HepG2 (cell line): ENCODE measurements around the gene CDKL2. TPM values are rescaled to one million over a fixed set of nuclear protein-coding genes. Genes with fewer than 3 reads are reported as not detected.
A peak's percentile ranks its signal among the peaks of the same experiment; 100 is the strongest.

Source experiments
- ATF7 ChIP-seq, 2 experiments: fragments of 450-650 bp in 1 of 2; sonication (generic) in 1 of 2; formaldehyde crosslinking in 1 of 2; IDR thresholded peaks; 2 replicates each; pipeline versions ENCODE4 v1.4.0 to v1.6.1; 2016 to 2020; ENCODE audit warnings: antibody characterized with exemption in 1 of 2, mild to moderate bottlenecking in 1 of 2, missing genetic modification reagents in 1 of 2
- HOXA7 ChIP-seq: sonication (generic); formaldehyde crosslinking; IDR thresholded peaks from 2 replicates; pipeline ENCODE4 v1.8.1; 2022; ENCODE audit warnings: mild to moderate bottlenecking, missing genetic modification reagents, moderate library complexity
- PAF1 ChIP-seq: IDR thresholded peaks from 2 replicates; pipeline ENCODE4 v1.6.1; 2016; ENCODE audit warnings: missing genetic modification reagents, missing compliant biosample characterization
- SNAPC2 ChIP-seq: sonication (generic); formaldehyde crosslinking; IDR thresholded peaks from 2 replicates; pipeline ENCODE4 v1.8.1; 2022; ENCODE audit warnings: mild to moderate bottlenecking, missing genetic modification reagents
- TEAD3 ChIP-seq: optimal IDR thresholded peaks from 2 replicates; pipeline ENCODE3; 2016; ENCODE audit warnings: borderline replicate concordance
- TOPORS ChIP-seq: sonication (generic); formaldehyde crosslinking; IDR thresholded peaks from 2 replicates; pipeline ENCODE4 v1.8.0; 2023; ENCODE audit warnings: mild to moderate bottlenecking, missing genetic modification reagents
- ZNF773 ChIP-seq: sonication (generic); formaldehyde crosslinking; IDR thresholded peaks from 2 replicates; pipeline ENCODE4 v1.4.0; 2020; ENCODE audit warnings: missing genetic modification reagents, borderline replicate concordance
- polyA plus RNA-seq, 8 experiments: library from polyadenylated mRNA; depleted of rRNA in 3 of 8; stranded (reverse) in 7 of 8; unstranded in 1 of 8; fragments of >200 nt; fragmentation: Illumina TruSeq in 4 of 8; extraction: Trizol in 4 of 8; gene quantifications; 2 replicates each; pipeline versions ENCODE4 v1.2.1 to v1.2.3, GENCODE V29; 2011 to 2016; ENCODE audit warnings: low read depth in 4 of 8, missing spikeins in 1 of 8, mixed read lengths in 1 of 8; ENCODE audit not compliant: insufficient read depth in 1 of 8
- total RNA-seq, 5 experiments: library from RNA; depleted of rRNA; stranded (reverse); fragments of >200 nt; fragmentation: Illumina TruSeq; extraction: Trizol; gene quantifications; 2 replicates each; pipeline ENCODE4 v1.2.3, GENCODE V29; 2016; ENCODE audit warnings: low read depth in 1 of 5
- TF ChIP-seq, protein P1 (sequence below): IDR thresholded peaks from 2 replicates; pipeline ENCODE4 v1.6.1; 2016; ENCODE audit warnings: missing compliant biosample characterization, missing genetic modification reagents, borderline replicate concordance
- TF ChIP-seq, protein P2 (sequence below): IDR thresholded peaks from 2 replicates; pipeline ENCODE4 v1.6.1; 2012; ENCODE audit warnings: inconsistent platforms
- TF ChIP-seq, protein P3 (sequence below): sonication (generic); formaldehyde crosslinking; IDR thresholded peaks from 2 replicates; pipeline ENCODE4 v1.8.1; 2022; ENCODE audit warnings: low read depth, mild to moderate bottlenecking, missing genetic modification reagents
- TF ChIP-seq, protein P4 (sequence below): sonication (generic); formaldehyde crosslinking; IDR thresholded peaks from 2 replicates; pipeline ENCODE4 v1.8.1; 2022; ENCODE audit warnings: mild to moderate bottlenecking, missing genetic modification reagents
- TF ChIP-seq, protein P5 (sequence below): sonication (generic); formaldehyde crosslinking; IDR thresholded peaks from 2 replicates; pipeline ENCODE4 v1.5.0; 2020; ENCODE audit warnings: mild to moderate bottlenecking, missing genetic modification reagents
- TF ChIP-seq, protein P6 (sequence below): sonication (generic); formaldehyde crosslinking; IDR thresholded peaks from 2 replicates; pipeline ENCODE4 v1.8.0; 2022; ENCODE audit warnings: mild to moderate bottlenecking, missing genetic modification reagents, borderline replicate concordance
- TF ChIP-seq, protein P7 (sequence below): sonication (generic); formaldehyde crosslinking; IDR thresholded peaks from 2 replicates; pipeline ENCODE4 v1.5.0; 2020; ENCODE audit warnings: mild to moderate bottlenecking, missing genetic modification reagents, borderline replicate concordance

The CDKL2 gene
- total and polyA plus RNA-seq, 2 of the 13 experiments (the other 11 are each of a cell fraction or from before 2014, with no cell fraction given): not detected

DNA sequence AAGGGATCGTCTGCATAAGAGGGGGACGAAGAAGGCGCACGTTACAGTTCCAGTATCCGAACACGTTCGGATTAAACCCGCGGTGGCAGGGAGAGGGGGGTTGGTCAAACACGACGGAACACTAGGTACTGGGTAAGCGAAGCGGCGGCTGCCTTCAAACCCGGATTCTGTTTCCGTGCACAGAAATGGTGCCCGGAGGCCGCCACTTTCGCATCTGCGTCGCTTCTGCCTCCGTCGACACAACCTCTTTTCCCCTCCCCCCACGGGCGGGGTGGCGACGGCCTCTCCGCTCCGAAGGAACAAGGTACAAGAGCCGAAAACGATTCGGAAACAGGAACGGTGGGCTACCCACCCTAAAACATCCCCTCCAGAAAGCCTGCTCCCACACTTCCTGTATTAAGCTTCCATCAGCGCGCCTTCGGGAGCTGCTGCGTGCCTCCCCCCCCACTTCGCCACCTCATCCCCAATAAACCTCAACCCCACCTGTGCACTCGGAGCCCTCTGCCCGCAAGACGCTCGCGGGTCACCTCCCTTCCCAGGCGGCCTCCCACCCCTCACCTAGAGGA lies 42.2 kb upstream of the CDKL2 start (continued):
- TF ChIP-seq, protein P1, sequence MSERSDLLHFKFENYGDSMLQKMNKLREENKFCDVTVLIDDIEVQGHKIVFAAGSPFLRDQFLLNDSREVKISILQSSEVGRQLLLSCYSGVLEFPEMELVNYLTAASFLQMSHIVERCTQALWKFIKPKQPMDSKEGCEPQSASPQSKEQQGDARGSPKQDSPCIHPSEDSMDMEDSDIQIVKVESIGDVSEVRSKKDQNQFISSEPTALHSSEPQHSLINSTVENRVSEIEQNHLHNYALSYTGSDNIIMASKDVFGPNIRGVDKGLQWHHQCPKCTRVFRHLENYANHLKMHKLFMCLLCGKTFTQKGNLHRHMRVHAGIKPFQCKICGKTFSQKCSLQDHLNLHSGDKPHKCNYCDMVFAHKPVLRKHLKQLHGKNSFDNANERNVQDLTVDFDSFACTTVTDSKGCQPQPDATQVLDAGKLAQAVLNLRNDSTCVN (CRISPR knock-in tag): 0 out of 2 replicates have a peak, but pooled peaks have one; percentile 4
- TF ChIP-seq TEAD3 (CRISPR knock-in tag) (no peak), HOXA7 (CRISPR knock-in tag) (peak; percentile 80; the same call in 1 of the 2 replicates), SNAPC2 (no peak), ATF7 (IDR thresholded peaks at IDR 0.05) (no peak), ATF7 (CRISPR knock-in tag; IDR thresholded peaks at IDR 0.05) (no peak), ZNF773 (CRISPR knock-in tag) (no peak), TOPORS (0 out of 2 replicates have a peak, but pooled peaks have one; percentile 43), PAF1 (no peak)
- TF ChIP-seq, protein P2, sequence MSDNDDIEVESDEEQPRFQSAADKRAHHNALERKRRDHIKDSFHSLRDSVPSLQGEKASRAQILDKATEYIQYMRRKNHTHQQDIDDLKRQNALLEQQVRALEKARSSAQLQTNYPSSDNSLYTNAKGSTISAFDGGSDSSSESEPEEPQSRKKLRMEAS: no peak
- TF ChIP-seq, protein P3, sequence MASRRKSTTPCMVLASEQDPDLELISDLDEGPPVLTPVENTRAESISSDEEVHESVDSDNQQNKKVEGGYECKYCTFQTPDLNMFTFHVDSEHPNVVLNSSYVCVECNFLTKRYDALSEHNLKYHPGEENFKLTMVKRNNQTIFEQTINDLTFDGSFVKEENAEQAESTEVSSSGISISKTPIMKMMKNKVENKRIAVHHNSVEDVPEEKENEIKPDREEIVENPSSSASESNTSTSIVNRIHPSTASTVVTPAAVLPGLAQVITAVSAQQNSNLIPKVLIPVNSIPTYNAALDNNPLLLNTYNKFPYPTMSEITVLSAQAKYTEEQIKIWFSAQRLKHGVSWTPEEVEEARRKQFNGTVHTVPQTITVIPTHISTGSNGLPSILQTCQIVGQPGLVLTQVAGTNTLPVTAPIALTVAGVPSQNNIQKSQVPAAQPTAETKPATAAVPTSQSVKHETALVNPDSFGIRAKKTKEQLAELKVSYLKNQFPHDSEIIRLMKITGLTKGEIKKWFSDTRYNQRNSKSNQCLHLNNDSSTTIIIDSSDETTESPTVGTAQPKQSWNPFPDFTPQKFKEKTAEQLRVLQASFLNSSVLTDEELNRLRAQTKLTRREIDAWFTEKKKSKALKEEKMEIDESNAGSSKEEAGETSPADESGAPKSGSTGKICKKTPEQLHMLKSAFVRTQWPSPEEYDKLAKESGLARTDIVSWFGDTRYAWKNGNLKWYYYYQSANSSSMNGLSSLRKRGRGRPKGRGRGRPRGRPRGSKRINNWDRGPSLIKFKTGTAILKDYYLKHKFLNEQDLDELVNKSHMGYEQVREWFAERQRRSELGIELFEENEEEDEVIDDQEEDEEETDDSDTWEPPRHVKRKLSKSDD (CRISPR knock-in tag): 0 out of 2 replicates have a peak, but pooled peaks have one; percentile 12
- TF ChIP-seq, protein P4, sequence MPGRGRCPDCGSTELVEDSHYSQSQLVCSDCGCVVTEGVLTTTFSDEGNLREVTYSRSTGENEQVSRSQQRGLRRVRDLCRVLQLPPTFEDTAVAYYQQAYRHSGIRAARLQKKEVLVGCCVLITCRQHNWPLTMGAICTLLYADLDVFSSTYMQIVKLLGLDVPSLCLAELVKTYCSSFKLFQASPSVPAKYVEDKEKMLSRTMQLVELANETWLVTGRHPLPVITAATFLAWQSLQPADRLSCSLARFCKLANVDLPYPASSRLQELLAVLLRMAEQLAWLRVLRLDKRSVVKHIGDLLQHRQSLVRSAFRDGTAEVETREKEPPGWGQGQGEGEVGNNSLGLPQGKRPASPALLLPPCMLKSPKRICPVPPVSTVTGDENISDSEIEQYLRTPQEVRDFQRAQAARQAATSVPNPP (CRISPR knock-in tag): no peak
- TF ChIP-seq, protein P5, sequence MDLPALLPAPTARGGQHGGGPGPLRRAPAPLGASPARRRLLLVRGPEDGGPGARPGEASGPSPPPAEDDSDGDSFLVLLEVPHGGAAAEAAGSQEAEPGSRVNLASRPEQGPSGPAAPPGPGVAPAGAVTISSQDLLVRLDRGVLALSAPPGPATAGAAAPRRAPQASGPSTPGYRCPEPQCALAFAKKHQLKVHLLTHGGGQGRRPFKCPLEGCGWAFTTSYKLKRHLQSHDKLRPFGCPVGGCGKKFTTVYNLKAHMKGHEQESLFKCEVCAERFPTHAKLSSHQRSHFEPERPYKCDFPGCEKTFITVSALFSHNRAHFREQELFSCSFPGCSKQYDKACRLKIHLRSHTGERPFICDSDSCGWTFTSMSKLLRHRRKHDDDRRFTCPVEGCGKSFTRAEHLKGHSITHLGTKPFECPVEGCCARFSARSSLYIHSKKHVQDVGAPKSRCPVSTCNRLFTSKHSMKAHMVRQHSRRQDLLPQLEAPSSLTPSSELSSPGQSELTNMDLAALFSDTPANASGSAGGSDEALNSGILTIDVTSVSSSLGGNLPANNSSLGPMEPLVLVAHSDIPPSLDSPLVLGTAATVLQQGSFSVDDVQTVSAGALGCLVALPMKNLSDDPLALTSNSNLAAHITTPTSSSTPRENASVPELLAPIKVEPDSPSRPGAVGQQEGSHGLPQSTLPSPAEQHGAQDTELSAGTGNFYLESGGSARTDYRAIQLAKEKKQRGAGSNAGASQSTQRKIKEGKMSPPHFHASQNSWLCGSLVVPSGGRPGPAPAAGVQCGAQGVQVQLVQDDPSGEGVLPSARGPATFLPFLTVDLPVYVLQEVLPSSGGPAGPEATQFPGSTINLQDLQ: no peak
- TF ChIP-seq, protein P6, sequence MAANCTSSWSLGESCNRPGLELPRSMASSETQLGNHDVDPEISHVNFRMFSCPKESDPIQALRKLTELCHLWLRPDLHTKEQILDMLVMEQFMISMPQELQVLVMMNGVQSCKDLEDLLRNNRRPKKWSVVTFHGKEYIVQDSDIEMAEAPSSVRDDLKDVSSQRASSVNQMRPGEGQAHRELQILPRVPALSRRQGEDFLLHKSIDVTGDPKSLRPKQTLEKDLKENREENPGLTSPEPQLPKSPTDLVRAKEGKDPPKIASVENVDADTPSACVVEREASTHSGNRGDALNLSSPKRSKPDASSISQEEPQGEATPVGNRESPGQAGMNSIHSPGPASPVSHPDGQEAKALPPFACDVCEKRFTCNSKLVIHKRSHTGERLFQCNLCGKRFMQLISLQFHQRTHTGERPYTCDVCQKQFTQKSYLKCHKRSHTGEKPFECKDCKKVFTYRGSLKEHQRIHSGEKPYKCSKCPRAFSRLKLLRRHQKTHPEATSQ (CRISPR knock-in tag): no peak
- TF ChIP-seq, protein P7, sequence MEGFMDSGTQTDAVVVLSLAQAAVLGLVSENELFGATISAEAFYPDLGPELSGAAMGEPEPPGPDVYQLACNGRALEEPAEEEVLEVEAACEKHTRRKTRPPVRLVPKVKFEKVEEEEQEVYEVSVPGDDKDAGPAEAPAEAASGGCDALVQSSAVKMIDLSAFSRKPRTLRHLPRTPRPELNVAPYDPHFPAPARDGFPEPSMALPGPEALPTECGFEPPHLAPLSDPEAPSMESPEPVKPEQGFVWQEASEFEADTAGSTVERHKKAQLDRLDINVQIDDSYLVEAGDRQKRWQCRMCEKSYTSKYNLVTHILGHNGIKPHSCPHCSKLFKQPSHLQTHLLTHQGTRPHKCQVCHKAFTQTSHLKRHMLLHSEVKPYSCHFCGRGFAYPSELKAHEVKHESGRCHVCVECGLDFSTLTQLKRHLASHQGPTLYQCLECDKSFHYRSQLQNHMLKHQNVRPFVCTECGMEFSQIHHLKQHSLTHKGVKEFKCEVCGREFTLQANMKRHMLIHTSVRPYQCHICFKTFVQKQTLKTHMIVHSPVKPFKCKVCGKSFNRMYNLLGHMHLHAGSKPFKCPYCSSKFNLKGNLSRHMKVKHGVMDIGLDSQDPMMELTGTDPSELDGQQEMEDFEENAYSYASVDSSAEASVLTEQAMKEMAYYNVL (CRISPR knock-in tag): no peak
